SKM-1 treated with dmso at 0.1 percent for 144 hours (cell line): ENCODE results near the gene POM121C.
"Not testable (repeated sequence)": the region's sequence is repeated elsewhere in the genome, so short reads cannot be mapped to it uniquely, and the experiment has no call there.

ENCODE experiments used
- DNase-seq: peaks from one replicate; lab custom pipeline; 2025; ENCODE audit not compliant: unreplicated experiment; lab: John Stamatoyannopoulos, UW

The POM121C gene

DNA sequence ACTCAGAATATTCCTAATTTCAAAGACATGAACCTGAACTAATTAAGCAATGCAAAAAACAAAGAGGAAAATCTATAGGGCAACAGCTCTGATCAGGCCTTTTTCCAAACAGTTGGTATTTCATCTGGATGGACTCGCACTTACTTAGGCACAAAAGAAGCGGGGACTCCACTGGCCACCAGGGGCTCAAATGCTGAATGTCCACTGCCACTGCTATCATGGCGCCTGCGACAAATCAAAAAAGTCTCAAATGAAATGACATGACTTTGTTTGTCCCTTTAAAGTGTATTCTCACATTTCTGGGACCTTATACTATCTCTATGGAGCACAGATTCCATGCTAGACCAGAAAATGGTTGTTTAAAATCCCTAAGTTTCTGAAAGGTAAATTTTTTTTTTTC lies 47.1 kb downstream of the POM121C start:
- DNase-seq = not testable (repeated sequence)

DNA sequence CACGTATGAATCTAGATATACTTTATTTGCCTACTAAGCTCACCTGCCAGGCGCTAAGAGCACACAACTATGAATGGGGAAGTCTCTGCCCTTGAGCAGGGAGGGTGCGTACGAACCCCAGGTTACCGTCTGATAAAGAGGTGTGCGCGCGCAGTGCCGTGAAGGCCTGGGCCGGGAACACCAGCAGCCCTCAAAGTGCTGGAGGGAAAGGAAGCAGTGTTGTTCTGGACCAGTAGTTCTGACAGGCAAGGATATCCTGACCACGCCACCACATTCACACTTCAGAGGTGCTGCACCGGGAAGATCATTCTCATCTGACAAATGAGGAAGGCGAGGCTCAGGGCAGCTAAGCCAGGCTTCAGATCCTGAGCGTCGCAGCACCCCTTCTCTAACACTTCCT lies 62.6 kb downstream of the POM121C start:
- not testable (repeated sequence) for DNase-seq

DNA sequence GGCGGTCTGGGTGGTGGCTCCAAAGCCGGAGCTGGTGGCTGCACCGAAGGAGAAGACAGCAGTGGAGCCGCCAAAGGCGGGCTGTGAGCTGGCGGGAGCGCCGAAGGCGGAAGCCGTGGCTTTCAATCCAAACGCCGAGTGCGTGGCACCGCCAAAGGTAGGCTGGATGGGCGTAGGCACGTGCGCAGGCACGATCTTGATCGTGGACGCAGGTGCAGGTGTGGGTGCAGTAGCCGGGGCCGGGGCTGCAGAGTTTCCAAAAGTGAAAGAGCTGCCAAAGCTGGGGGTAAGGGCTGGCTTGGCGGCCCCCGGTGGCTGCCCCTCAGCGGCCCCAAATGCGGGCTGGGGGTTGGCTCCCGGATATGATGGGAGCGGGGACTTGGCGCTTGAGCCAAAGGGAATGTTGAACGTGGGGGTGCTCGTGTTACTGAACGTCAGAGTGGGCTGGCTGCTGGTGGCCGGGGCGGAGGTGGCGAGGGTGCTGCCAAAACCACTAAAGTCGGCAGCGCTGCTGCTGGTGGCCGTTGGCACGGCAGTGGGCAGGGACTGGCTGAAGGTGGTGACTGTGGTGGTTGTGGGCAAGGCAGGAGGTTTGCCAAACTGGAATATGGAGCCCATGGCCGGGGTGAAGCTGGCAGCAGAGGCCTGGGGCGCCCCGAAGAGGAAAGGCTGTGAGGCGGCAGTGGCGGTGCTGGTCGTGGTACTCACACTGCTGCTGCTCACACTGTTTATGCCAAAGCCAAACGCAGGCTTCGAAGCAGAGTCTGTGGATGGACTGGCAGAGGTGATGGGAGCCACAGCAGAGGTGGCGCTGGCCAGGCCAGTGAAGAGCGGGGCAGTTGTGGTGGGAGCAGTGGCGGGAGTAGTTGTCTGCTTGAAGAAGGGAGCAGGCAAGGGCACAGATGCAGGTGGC lies 64.0 kb downstream of the POM121C start:
- DNase-seq = not testable (repeated sequence)

DNA sequence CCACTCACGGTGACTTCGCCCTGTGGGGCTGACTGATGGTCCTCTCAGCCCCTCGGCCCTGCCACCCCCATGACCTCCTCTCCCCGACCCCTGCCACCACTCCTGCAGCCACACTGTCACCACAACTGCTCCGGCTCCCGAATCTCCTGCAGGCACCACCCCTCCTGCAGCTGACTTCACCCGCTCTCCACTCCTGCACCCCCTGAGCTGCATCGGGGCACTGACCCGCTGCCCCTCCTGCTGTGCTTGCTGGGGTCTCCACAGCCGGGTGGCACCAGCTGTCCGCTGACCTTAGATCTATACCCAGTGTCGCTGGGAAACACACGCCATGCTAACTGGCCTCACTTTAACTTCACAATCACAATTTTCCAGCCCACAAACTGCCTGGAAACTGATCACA lies 65.9 kb downstream of the POM121C start:
- DNase-seq = not testable (repeated sequence)

DNA sequence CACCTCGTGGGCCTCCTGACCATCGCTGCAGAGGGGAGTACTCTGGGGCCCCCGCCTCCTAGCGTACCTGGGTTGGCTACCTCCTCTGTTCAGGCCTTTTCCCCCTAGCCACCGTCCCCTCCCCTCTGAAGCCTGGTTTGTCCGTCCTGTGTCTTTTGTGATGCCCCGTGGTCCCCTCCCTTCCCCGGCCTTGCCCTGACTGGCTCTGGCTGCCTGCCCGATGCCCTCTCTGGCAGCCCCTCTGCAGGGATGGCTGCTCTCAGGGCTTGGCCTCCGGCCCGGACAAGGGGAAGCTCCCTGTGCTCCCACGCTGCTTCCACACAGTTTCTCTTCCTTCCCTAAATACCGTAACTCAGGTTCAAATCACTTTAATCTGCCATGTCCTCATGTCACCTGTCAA lies 66.4 kb downstream of the POM121C start:
- DNase-seq = not testable (repeated sequence)

DNA sequence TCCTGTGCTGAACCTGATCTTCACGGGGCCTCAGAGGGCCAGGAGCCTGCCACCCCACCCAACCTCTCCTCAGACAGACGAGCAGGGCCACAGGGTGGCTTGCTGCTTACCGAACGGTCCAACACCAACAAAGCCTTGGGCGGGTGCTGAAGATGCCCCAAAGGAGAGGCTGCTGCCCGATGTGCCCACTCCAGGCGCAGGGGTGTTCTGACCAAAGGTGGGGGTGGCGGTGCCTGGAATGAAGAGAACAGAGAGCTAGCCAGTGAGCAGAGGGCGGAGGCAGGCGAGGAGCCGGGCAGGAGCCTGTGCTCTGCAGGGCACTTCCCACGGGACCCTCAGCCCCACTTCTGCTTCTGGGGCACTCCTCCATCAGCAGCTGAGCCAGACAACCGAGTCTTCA lies 66.9 kb downstream of the POM121C start:
- not testable (repeated sequence) for DNase-seq

DNA sequence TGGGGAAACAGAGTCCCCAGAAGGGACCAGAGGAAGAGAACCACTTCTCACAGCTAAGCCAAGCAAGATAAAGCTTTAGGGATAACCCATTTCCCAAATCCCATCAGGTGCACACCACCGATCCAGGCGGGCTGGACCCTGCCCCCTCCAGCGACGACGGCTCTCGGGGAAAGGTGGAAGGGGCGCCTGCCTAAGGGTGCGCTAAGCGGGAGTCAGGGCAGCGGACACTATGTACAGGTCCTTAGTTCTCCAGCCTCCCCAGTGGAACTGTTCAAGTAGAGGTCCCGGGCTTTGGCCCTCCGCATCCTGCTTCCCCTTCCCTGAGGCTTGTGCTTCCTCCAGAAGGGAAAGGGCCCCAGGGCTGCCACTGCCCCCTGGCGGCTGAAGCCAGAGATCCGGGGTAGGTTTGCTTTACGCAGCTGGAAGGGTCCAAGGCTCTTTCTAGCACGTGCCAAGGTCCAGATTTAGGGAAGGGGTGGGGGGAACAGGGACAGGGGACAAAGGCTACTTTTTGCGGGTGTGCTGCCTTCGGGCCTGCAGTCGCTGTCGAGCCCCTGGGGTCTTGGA lies 67.7 kb downstream of the POM121C start:
- DNase-seq = not testable (repeated sequence)

DNA sequence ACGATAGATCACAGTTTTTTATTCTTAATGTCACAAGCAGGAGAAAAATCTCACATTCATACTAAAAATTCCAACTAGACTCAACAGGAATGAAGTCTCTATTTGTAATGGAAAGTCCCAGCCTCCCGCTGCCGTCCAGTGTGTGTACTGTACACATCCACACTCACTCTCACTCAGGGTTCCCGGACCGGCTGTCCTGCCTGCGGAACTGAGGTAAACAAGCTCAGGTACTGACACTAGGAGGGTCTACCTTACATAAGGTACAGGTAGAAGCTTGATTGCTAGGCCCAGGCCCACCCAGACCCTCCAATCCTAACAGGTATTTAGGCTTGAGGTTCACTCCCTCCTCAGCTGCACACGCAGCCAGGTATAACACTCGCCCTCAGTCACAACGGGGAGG lies 69.3 kb downstream of the POM121C start:
- DNase-seq = not testable (repeated sequence)

DNA sequence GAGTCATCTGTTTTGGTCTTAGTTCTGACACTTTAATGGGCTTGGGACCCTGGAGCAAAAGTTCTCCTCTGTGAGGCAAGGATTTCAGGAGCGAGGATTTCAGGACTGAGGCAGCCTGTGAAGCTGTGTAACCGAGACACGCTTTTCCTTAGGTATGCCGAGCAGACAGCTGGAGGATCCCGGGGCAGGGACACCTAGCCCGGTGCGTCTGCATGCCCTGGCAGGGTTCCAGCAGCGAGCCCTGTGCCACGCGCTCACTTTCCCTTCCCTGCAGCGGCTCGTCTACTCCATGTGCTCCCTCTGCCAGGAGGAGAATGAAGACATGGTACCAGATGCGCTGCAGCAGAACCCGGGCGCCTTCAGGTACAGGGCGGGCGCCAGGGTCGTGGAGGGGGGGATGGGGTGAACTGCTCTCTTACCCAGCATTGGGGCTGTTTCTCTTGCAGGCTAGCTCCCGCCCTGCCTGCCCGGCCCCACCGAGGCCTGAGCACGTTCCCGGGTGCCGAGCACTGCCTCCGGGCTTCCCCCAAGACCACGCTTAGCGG lies 70.2 kb downstream of the POM121C start:
- not testable (repeated sequence) for DNase-seq

DNA sequence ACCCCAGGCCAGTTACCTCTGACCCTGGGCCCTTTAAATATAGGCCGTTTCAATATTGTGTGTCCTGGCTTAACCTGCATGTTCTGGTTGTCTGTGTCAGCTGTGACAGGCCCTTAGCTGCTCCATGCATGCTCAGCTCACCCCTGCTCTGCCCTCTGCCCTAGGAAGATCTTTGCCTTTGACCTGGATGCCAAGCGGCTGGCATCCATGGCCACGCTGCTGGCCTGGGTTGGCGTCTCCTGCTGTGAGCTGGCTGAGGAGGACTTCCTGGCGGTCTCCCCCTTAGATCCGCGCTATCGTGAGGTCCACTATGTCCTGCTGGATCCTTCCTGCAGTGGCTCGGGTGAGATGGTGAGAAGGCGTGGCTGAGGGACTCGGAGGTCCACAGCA lies 70.7 kb downstream of the POM121C start:
- DNase-seq = not testable (repeated sequence)

DNA sequence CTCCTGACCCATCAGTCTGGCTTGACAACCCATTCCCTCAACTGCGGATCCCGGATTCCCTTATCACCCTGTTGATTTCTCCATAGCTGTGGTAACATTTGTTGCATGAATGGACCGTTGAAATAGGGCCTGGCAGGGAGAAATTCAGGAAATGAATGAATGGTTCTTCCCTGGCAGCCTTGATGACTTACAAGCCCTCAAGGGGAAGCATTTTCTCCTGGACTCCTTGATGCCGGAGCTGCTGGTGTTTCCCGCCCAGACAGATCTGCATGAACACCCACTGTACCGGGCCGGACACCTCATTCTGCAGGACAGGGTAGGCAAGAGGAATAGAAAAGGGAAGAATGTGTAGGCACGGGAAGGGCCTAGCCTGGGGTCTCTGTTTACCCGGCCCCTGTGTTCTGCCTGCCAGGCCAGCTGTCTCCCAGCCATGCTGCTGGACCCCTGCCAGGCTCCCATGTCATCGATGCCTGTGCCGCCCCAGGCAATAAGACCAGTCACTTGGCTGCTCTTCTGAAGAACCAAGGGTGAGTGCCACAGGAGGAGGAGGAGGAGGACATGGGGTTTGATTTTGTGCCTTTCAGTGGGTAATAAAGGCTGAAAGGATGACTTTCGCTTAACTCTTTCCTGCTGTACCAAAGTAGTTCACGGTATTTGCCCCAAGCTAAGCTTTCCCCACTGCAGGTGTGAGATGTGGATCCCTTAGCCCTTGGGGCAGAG lies 71.2 kb downstream of the POM121C start:
- not testable (repeated sequence) for DNase-seq

DNA sequence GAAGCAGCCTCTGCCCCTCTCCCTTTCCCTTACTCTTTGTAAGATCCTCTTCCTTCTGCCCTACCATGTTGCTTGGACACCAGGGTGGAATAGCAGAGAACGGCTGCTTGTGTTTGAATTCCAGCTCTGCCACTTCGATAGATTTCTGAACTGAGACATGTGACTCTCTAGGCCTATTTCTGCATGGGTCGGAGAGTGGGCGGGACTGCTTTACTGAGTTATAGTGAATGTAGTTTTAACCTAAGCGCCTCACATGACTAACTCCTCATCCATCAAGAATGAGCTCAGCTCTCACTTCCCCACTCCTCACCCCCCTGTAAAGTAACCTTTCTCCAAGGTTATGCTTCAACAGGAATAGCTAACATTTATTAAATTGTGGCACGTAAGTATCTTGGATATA lies 71.9 kb downstream of the POM121C start:
- DNase-seq = not testable (repeated sequence)

DNA sequence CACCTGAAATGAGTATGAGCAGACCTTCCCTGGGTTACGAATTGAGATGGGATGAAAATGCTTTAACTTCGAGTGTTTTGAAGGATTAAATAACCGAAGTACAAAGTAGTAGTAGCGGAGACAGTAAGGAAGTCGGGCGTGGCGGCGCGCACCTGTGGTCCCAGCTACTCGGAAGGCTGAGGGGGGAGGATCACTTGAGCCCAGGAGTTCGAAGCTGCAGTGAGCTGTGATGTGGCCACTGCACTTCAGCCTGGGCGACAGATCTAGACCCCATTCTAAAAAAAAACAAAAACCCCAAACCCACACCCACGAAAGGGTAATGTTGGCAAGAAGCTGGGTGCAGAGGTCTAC lies 75.3 kb downstream of the POM121C start:
- DNase-seq = not testable (repeated sequence)

DNA sequence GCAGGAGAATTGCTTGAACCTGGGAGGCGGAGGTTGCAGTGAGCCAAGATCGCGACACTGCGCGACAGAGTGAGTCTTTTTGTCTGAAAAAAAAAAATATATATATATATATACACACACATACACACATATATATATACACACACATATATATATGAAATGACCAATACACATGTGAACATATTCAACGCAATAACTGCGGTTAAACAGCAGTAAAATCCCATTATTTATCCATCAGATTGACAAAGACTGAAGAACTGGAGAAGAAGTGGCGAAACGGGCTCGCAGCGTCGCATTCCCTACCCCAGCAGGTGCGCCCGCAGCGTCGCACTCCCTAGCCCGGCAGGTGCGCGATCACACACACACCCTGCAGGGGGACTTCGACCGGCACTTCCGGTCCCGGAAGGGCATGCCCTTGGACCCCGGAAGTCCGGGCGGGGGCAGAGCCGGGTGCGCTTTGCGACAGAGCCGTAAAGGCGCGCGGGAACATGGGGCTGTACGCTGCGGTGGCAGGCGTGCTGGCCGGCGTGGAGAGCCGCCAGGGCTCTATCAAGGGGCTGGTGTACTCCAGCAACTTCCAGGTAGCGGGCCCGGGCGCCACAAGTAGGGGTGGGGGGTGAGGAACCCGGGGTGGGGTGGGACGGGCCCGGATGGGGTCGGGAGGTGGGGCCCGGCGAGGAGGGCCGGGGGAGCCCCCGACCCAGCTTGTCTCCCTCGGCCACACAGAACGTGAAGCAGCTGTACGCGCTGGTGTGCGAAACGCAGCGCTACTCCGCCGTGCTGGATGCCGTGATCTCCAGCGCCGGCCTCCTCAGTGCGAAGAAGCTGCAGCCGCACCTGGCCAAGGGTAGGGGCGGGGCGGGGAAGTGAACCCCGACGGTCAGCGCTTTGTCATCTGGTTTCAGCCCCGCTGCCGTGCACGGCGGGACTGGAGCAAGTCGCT lies 75.9 kb downstream of the POM121C start:
- not testable (repeated sequence) for DNase-seq

DNA sequence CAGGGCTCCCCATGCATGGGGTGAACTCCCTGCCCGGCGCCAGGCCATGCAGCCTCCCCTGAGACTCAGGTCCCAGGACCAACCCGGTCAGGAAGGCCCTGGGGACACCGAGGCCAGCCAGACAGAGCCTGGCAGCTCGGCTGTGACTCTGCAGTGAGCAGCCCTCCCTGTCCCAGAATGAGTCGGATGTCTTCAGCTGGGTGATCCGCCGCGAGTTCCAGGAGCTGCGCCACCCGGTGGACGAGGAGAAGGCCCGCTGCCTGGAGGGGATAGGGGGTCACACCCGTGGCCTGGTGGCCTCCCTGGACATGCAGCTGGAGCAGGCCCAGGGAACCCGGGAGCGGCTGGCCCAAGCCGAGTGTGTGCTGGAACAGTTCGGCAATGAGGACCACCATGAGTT lies 81.4 kb downstream of the POM121C start:
- DNase-seq = not testable (repeated sequence)

DNA sequence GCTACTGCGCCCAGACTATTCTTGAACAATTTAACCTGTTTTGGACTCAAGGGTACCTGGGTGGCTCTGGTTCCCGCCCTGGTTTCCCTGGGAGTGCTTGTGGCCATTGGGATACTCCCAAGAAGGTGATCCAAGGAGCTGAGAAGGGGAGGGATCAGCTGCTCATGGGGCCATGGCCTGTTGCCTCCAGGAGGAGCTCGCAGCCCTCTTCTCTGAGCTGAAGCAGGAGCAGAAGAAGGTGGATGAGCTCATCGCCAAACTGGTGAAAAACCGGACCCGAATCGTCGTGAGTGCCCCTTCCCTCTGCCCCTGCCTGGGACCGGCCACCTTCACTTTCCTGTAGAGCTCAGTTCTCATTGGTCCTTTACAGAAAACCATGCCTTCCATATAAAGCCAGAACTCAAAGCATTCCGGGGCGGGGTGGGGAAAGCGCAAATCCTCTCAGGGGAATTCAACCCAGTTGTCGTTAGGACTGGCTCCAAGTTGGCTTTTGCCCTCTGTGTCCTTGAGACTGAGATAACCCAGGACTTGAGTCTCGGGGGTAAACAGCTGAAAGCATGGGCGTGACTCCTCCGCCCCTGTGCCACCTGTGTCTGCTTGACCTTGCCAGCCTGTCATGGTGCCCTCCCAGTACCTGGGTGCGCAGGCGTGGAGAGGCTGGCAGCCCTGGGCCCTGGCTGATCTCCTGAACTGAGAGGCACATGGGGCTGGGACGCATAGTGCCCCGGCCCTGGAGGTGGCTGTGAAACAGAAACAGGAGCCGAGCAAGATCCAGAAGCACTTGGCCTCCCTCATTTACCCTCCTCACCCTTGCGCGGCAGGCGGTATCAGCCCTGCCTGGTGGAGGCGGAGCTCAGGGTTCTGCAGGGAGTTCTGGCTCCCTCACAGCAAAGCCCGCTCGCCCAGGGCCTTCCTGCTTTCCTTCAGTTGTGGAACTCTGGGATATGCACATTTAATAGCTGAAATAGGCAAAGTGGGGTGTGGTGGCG lies 82.3 kb downstream of the POM121C start:
- DNase-seq = not testable (repeated sequence)

DNA sequence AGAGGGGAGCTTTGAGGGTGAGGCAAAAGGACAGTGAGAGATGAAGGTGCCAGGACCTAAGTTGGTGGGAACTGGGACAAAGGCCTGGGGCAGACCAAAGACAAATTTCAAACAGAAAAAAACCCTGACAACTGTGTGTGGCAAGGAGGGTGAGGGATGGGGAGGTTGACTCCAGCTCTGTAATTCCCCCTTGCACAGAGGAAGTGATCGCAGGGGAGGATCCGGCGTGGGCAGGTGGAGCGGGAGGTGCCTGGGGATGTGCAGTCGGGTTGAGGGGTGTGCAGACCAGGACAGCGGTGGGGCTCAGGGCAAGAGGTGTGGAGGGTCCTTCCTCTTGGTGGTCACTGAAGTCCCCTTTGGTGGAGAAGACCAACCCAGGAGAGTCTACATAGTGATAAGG lies 85.5 kb downstream of the POM121C start:
- not testable (repeated sequence) for DNase-seq

DNA sequence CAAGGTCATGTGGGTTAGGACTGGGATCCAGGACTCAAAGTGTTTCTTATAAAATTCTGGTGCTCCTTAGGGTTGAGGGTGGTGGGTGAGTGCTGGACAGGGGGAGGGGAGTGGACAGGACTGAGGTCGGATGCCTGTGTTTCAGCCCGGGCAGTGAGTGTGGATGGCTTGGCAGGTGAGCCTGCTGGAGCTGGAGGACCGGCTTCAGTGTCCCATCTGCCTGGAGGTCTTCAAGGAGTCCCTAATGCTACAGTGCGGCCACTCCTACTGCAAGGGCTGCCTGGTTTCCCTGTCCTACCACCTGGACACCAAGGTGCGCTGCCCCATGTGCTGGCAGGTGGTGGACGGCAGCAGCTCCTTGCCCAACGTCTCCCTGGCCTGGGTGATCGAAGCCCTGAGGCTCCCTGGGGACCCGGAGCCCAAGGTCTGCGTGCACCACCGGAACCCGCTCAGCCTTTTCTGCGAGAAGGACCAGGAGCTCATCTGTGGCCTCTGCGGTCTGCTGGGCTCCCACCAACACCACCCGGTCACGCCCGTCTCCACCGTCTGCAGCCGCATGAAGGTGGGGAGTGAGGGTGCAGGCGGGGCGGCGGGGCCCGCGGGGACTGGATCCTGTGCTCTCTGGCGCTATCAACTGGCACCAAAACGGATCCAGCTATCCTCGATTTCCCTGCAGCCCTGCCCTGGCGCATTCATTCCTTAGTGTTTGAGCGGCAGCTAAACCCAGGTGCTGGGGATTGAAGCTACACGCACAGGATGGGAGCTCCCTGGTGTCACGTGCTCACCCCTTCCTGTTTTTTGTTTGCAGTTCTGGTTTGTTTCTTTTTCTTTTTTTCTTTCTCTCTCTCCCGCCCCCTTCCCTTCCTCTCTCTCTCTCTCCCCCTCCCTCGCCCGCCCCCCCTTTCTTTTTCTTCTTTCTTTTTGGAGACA lies 87.1 kb downstream of the POM121C start:
- DNase-seq = not testable (repeated sequence)
